Lower leg skin (tissue), 4 donors: ENCODE results near the gene RIPK4. TPM values are rescaled to one million over a fixed set of nuclear protein-coding genes. Genes with fewer than 3 reads are reported as not detected.

Experiments
- DNase-seq, 2 donors: peaks; one replicate each; pipeline ENCODE4 v3.0.0-alpha.2; 2019; ENCODE audit warnings: low spot score in 2 of 2
- H3K4me3 ChIP-seq: fragments of 200-600 bp; sonication (generic); 2 replicates; pipeline ENCODE4 v1.5.1; 2017; ENCODE audit warnings: mild to moderate bottlenecking, low read depth; ENCODE audit not compliant: poor library complexity, severe bottlenecking
- POLR2A ChIP-seq, 2 donors: fragments of 450-650 bp; IDR thresholded peaks; one replicate each; pipeline ENCODE4 v1.6.1; 2016 to 2017; ENCODE audit warnings: antibody characterized with exemption in 2 of 2, mild to moderate bottlenecking in 1 of 2, moderate library complexity in 1 of 2
- WGBS, 2 donors: methylation state at CpG; one replicate each; pipeline ENCODE4 v1.1.5; 2018; 5-methylcytosine and 5-hydroxymethylcytosine counted together
- intact Hi-C: fragments of 100-400 bp; cut with DNase I; formaldehyde crosslinking; loops from one replicate; pipeline ENCODE4 v1.15.0; 2023; ENCODE audit warnings: low total_unique reads
- total RNA-seq, 4 donors: library from RNA; depleted of rRNA; stranded (reverse); fragments of >200 nt; gene quantifications; one replicate each; pipeline ENCODE4 v1.1.0, GENCODE V29; 2016
- TF ChIP-seq, protein P1 (sequence below), 3 donors: fragments of 450-650 bp; IDR thresholded peaks; one replicate each; pipeline ENCODE4 v1.5.1; 2016; ENCODE audit warnings: antibody characterized with exemption in 3 of 3, mild to moderate bottlenecking in 3 of 3, moderate library complexity in 2 of 3

RIPK4 gene
- total RNA-seq, 4 donors from 2014 or later = 61.0 to 88.1 (median 68.2) TPM

DNA sequence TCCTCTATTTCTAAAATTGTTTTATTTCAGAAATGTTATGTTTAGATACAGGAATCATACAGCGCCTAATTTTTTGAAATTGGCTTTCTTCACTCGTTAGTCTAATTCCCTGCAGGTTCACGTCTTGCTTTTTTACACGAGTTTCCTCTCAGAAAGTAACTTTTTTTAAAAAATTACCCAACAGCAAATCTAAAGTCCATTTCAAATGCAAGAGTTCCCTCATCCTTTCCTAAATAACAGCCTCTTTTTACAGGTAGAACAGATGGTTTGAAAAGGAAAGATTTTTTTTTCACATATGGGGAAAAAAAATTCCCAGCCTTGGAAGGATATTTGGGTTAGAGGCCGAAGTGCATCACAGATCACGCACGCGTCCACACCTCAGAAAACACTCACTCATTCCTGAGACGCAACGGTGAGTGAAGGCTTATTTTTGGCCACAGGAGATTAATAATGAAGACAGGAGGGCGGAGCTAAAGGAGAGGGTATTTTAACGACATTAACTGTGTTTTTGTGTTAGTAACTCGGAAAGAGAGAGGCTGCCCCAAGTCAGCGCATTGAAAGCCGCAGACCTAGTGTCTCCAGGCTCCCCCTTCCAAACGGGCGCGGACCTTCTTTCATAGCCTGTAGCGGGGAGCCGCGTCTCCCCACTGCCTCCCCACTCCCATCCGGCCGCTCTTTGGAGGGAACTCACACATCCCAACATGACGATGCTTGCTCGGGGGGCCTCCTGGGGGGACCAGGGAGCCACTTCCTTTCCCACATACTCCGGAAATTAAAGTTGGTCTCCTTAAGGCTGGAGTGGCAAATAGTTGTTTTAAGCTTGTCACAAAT lies 969 bp upstream of the RIPK4 start:
- intact Hi-C loops = no loop called here
- TF ChIP-seq, protein P1, sequence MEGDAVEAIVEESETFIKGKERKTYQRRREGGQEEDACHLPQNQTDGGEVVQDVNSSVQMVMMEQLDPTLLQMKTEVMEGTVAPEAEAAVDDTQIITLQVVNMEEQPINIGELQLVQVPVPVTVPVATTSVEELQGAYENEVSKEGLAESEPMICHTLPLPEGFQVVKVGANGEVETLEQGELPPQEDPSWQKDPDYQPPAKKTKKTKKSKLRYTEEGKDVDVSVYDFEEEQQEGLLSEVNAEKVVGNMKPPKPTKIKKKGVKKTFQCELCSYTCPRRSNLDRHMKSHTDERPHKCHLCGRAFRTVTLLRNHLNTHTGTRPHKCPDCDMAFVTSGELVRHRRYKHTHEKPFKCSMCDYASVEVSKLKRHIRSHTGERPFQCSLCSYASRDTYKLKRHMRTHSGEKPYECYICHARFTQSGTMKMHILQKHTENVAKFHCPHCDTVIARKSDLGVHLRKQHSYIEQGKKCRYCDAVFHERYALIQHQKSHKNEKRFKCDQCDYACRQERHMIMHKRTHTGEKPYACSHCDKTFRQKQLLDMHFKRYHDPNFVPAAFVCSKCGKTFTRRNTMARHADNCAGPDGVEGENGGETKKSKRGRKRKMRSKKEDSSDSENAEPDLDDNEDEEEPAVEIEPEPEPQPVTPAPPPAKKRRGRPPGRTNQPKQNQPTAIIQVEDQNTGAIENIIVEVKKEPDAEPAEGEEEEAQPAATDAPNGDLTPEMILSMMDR (IDR thresholded peaks at IDR 0.05) = no peak
- no peak for TF ChIP-seq POLR2A (IDR thresholded peaks at IDR 0.05)
- 4 to 8% methylated on average over 26 of the region's 26 CpGs for WGBS, 2 donors
- H3K4me3 ChIP-seq = no peak overlapping the region
- no peak for DNase-seq

DNA sequence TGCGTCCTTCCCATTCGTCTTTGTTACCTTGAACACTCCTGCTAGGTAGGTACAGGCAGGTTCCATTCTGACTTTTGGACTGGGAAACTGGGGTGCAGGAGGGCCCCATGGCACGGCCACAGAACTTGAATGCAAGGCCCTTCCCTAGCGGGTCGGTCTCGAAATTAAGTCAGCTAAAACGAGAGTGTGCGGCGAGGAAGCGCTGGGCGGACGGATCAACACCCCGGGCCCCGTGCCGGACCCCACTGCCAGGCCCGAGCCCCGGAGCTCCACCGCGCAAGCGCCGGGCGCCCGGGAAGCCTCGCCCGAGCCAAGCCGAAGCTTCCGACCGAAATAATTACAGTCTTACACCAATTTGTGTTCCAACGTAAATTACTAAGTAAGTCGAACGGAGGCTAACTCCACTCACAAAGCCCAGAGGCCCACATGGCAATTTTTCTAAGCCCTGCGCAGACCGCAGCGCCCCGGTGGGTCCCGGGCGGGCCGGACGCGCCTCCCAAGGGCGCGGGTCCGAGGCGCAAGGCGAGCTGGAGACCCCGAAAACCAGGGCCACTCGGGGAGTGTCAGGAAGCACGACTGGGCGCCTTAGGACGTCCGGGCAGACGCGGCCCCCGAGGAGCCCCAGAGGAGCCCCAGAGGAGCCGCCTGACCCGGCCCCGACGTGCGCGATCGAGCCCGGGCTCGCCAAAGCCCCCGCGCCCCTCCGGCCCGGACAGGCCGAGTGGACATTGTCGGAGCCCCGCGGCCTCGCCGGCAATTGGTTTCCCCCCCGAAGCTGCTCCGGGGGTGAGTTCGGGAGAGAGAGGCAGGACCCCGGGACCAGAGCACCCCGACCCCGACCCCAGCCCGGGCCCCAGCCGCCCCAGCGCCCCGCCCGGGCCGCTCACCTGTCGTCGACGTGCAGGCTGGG lies 624 bp downstream of the RIPK4 start:
- intact Hi-C loops = no loop called here
- 20 to 31% methylated on average over 48 to 61 of the region's 88 CpGs for WGBS, 2 donors
- no peak for DNase-seq
- peak overlapping the region; percentile 22 for H3K4me3 ChIP-seq
- no peak for TF ChIP-seq POLR2A (IDR thresholded peaks at IDR 0.05)
- TF ChIP-seq, protein P1 (IDR thresholded peaks at IDR 0.05) = no peak

DNA sequence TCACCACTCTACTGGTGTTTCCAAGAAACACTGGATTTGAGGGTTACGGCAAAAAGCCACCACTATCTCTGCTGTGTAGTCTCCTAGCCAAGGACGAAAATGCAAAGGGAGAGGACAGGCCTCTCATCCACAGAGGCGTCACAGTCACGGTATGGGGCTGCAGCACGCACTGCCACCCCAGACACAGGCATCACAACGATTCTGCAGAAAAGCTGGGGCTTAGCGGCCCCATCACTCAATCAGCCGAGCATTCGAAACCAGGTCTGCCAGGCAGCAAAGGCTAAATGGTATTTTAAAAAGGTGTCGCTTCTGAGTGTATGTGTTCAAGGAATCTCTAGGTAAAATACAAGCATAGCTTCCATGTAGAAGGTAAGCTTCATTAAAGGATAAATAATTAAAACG lies 1.4 kb downstream of the RIPK4 start:
- TF ChIP-seq, protein P1 (IDR thresholded peaks at IDR 0.05) = no peak
- TF ChIP-seq POLR2A (IDR thresholded peaks at IDR 0.05) = no peak
- intact Hi-C loops = no loop called here
- DNase-seq = no peak
- H3K4me3 ChIP-seq = no peak overlapping the region
- WGBS, 2 donors = 57 to 60% methylated on average over 11 of the region's 11 CpGs

DNA sequence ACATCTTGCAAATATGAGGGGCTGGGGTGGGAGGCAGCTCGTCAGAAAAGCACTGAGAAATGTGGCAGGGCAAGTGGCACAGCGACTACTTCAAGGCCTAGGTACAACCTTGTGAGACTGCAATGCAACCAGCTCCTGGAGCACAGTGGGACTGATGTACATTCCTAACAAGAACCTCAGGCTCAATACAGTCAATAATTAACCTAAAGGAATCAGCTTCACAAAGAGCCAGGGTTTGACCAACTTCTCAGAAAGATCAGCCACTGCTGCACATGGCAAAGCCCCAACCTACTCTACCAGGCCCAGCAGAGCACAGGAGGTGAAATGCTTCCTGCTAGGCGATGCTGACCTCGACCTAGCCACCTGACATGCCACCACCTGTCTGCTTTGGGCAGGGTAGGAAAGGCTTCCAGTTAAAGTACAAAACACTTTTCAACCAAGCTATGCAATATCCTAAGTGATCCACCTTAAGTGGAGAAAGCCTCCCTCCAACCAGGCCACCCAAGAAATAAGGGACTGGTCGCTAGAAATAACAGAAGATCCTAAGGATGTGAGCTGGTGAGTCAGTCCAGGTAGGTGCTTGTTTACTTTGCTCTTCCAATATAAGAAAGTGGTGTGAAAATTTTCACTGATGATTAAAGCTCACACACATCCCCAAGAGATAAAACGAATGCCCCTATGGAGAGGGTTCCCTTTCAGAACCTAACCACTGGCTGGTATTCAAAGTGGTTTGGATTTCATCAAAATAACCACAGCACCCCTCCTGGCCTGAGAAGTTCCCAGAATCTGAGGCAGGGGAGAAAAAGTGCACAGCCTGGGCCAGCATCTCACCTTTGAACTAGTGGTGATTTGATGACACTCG lies 2.1 kb downstream of the RIPK4 start:
- TF ChIP-seq POLR2A (IDR thresholded peaks at IDR 0.05) = no peak
- TF ChIP-seq, protein P1 (IDR thresholded peaks at IDR 0.05) = no peak
- H3K4me3 ChIP-seq = no peak overlapping the region
- intact Hi-C loops = no loop called here
- DNase-seq = no peak
- WGBS, 2 donors = 60 to 63% methylated on average over 7 of the region's 7 CpGs

DNA sequence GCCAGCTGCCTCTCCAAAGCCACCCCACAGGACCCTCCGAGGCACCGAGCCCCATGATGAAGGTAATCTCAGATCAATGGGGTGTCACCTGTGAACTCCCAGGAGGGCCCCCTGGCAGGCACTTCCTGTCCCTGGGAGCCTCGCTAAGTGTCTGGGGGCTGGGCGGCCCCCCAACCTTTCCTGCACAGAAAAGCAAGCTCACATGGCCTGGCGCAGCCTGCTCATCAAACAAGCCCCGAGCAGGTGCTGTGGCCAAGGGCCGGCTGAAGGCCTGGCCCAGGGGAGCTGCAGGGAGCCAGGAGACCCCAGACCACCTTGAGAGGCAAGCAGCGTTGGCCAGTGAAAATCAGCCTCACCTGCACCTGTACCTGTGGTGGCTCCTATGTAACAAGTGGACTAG lies 2.9 kb downstream of the RIPK4 start:
- no peak for DNase-seq
- 45 to 72% methylated on average over 2 to 8 of the region's 8 CpGs for WGBS, 2 donors
- intact Hi-C loops = no loop called here
- TF ChIP-seq, protein P1 (IDR thresholded peaks at IDR 0.05) = no peak
- TF ChIP-seq POLR2A (IDR thresholded peaks at IDR 0.05) = no peak
- no peak overlapping the region for H3K4me3 ChIP-seq
